GM19463 (cell line): ENCODE data around the gene MYOG.

Experiments
- ATAC-seq: cut with Tn5 transposase; IDR thresholded peaks from one replicate; pipeline ENCODE4 v1.9.1; 2021; ENCODE audit warnings: mild to moderate bottlenecking, moderate library complexity; ENCODE audit not compliant: unreplicated experiment

MYOG gene

GRCh38 chr1:203072911-203073310 lies 12.9 kb downstream of the MYOG start:
- ATAC-seq = no peak

- no peak for ATAC-seq
These were observed 13.7 kb downstream of the MYOG start for GRCh38 chr1:203072002-203072602.

- ATAC-seq = no peak
These were observed 16.6 kb downstream of the MYOG start for GRCh38 chr1:203069030-203069747.

GRCh38 chr1:203066965-203067364 lies 18.8 kb downstream of the MYOG start:
- ATAC-seq = no peak

GRCh38 chr1:203065986-203066385 lies 19.8 kb downstream of the MYOG start:
- ATAC-seq = no peak

GRCh38 chr1:203065191-203065590 lies 20.6 kb downstream of the MYOG start:
- ATAC-seq = no peak

GRCh38 chr1:203063287-203063686 lies 22.5 kb downstream of the MYOG start:
- no peak for ATAC-seq

GRCh38 chr1:203060115-203060514 lies 25.7 kb downstream of the MYOG start:
- ATAC-seq = no peak

- ATAC-seq = no peak
These were observed 26.3 kb downstream of the MYOG start for GRCh38 chr1:203059485-203059884.

- ATAC-seq = no peak
These were observed 27.2 kb downstream of the MYOG start for GRCh38 chr1:203058676-203058935.

- no peak for ATAC-seq
These were observed 27.7 kb downstream of the MYOG start for GRCh38 chr1:203057911-203058675.

- no peak for ATAC-seq
These were observed 29.3 kb downstream of the MYOG start for GRCh38 chr1:203056516-203056915.

- no peak for ATAC-seq
These were observed 29.8 kb downstream of the MYOG start for GRCh38 chr1:203056012-203056411.

GRCh38 chr1:203055161-203055799 lies 30.5 kb downstream of the MYOG start:
- ATAC-seq = no peak

- ATAC-seq = no peak
These were observed 31.2 kb downstream of the MYOG start for GRCh38 chr1:203054642-203055041.

GRCh38 chr1:203054184-203054583 lies 31.6 kb downstream of the MYOG start:
- no peak for ATAC-seq

GRCh38 chr1:203052601-203053000 lies 33.2 kb downstream of the MYOG start:
- no peak for ATAC-seq

GRCh38 chr1:203051841-203052324 lies 33.9 kb downstream of the MYOG start:
- no peak for ATAC-seq

GRCh38 chr1:203050826-203051225 lies 35.0 kb downstream of the MYOG start:
- no peak for ATAC-seq

- no peak for ATAC-seq
These were observed 36.1 kb downstream of the MYOG start for GRCh38 chr1:203049576-203050180.

GRCh38 chr1:203049077-203049476 lies 36.7 kb downstream of the MYOG start:
- no peak for ATAC-seq
